ENCODE results near the gene VCAM1.

Gene VCAM1

GRCh38 chr1:100683448-100684349 is 35.8 kb upstream of the VCAM1 start:
- TF ChIP-seq FOXM1 (IDR thresholded peaks at IDR 0.05; ENCODE audit: borderline replicate concordance, low read depth) (no peak), CEBPB (IDR thresholded peaks at IDR 0.05) (no peak), EP300 (IDR thresholded peaks at IDR 0.05; ENCODE audit: borderline replicate concordance) (no peak), CREB1 (IDR thresholded peaks at IDR 0.05; ENCODE audit: low read depth) (no peak)

- TF ChIP-seq CEBPB (IDR thresholded peaks at IDR 0.05) (no peak), REST (IDR thresholded peaks at IDR 0.05; ENCODE audit: low read depth) (no peak), NFIC (IDR thresholded peaks at IDR 0.05) (no peak)
These were observed 19.8 kb upstream of the VCAM1 start for GRCh38 chr1:100699744-100700143.

GRCh38 chr1:100700586-100700985 is 19.0 kb upstream of the VCAM1 start:
- TF ChIP-seq EP300 (IDR thresholded peaks at IDR 0.05; ENCODE audit: borderline replicate concordance): no peak
- no peak for TF ChIP-seq RAD21 (IDR thresholded peaks at IDR 0.05; ENCODE audit: low read depth)
- TF ChIP-seq TCF12 (IDR thresholded peaks at IDR 0.05; ENCODE audit: low read depth): no peak
- TF ChIP-seq FOXM1 (IDR thresholded peaks at IDR 0.05; ENCODE audit: borderline replicate concordance, low read depth): no peak
- TF ChIP-seq TEAD4 (IDR thresholded peaks at IDR 0.05): no peak
- no peak for TF ChIP-seq ZBTB7A (IDR thresholded peaks at IDR 0.05; ENCODE audit: low read depth)
- no peak for TF ChIP-seq REST (IDR thresholded peaks at IDR 0.05; ENCODE audit: low read depth)
- no peak for TF ChIP-seq NFIC (IDR thresholded peaks at IDR 0.05)
- no peak for TF ChIP-seq TAF1 (IDR thresholded peaks at IDR 0.05; ENCODE audit: low read depth)
- no peak for TF ChIP-seq CEBPB (IDR thresholded peaks at IDR 0.05)
- no peak for TF ChIP-seq EGR1 (IDR thresholded peaks at IDR 0.05)
- TF ChIP-seq USF1 (IDR thresholded peaks at IDR 0.05): no peak
- no peak for TF ChIP-seq YY1 (IDR thresholded peaks at IDR 0.05; ENCODE audit: low read depth)
- TF ChIP-seq CREB1 (IDR thresholded peaks at IDR 0.05; ENCODE audit: low read depth): no peak
- no peak for TF ChIP-seq MAX (IDR thresholded peaks at IDR 0.05)

- no peak for TF ChIP-seq ZBTB7A (IDR thresholded peaks at IDR 0.05; ENCODE audit: low read depth)
- TF ChIP-seq USF1 (IDR thresholded peaks at IDR 0.05): no peak
These were observed 16.5 kb upstream of the VCAM1 start for GRCh38 chr1:100703052-100703451.

- TF ChIP-seq TAF1 (IDR thresholded peaks at IDR 0.05; ENCODE audit: low read depth): no peak
- no peak for TF ChIP-seq USF1 (IDR thresholded peaks at IDR 0.05)
- no peak for TF ChIP-seq FOXM1 (IDR thresholded peaks at IDR 0.05; ENCODE audit: borderline replicate concordance, low read depth)
- no peak for TF ChIP-seq CEBPB (IDR thresholded peaks at IDR 0.05)
- no peak for TF ChIP-seq ZBTB7A (IDR thresholded peaks at IDR 0.05; ENCODE audit: low read depth)
- TF ChIP-seq CREB1 (IDR thresholded peaks at IDR 0.05; ENCODE audit: low read depth): no peak
- no peak for TF ChIP-seq MAX (IDR thresholded peaks at IDR 0.05)
- TF ChIP-seq RAD21 (IDR thresholded peaks at IDR 0.05; ENCODE audit: low read depth): no peak
- no peak for TF ChIP-seq EP300 (IDR thresholded peaks at IDR 0.05; ENCODE audit: borderline replicate concordance)
- no peak for TF ChIP-seq REST (IDR thresholded peaks at IDR 0.05; ENCODE audit: low read depth)
- TF ChIP-seq TCF12 (IDR thresholded peaks at IDR 0.05; ENCODE audit: low read depth): no peak
- no peak for TF ChIP-seq EGR1 (IDR thresholded peaks at IDR 0.05)
- no peak for TF ChIP-seq TEAD4 (IDR thresholded peaks at IDR 0.05)
- no peak for TF ChIP-seq YY1 (IDR thresholded peaks at IDR 0.05; ENCODE audit: low read depth)
- TF ChIP-seq NFIC (IDR thresholded peaks at IDR 0.05): no peak
These were observed 15.8 kb upstream of the VCAM1 start for GRCh38 chr1:100703716-100704115.

All from Ishikawa (cell line).